Activated CD4-positive, alpha-beta T cell treated with anti-CD3 and anti-CD28 coated beads, Interleukin-2, amount 50 U/mL, for 24 hours (primary cell): ENCODE results near the gene SWAP70.

ENCODE experiments used
- DNase-seq, 2 donors: peaks; one replicate each; pipeline ENCODE4 v3.0.0-alpha.2; 2020; ENCODE audit warnings: low read depth in 1 of 2, low spot score in 1 of 2

SWAP70 gene

GRCh38 chr11:9748361-9748970 is 84.6 kb downstream of the SWAP70 start:
- DNase-seq, result peak in 1 of 2 donors; percentile 45

GRCh38 chr11:9750551-9750950 is 86.7 kb downstream of the SWAP70 start:
- DNase-seq, result no peak

GRCh38 chr11:9752091-9752490 is 88.2 kb downstream of the SWAP70 start:
- no peak for DNase-seq

GRCh38 chr11:9753021-9753420 is 89.1 kb downstream of the SWAP70 start:
- DNase-seq, result no peak

GRCh38 chr11:9754010-9754471 is 90.2 kb downstream of the SWAP70 start:
- DNase-seq, result no peak

GRCh38 chr11:9755561-9756185 is 91.8 kb downstream of the SWAP70 start:
- no peak for DNase-seq

GRCh38 chr11:9756461-9756860 is 92.6 kb downstream of the SWAP70 start:
- no peak for DNase-seq

- DNase-seq, result no peak
Measured at GRCh38 chr11:9756878-9757277, 93.0 kb downstream of the SWAP70 start.

GRCh38 chr11:9757809-9758636 is 94.1 kb downstream of the SWAP70 start:
- peak; percentile 86 to 88 for DNase-seq

- peak; percentile 37 to 51 for DNase-seq
Measured at GRCh38 chr11:9758637-9759518, 95.0 kb downstream of the SWAP70 start.

GRCh38 chr11:9759519-9760192 is 95.8 kb downstream of the SWAP70 start:
- DNase-seq, result peak; percentile 71 to 95

GRCh38 chr11:9760193-9760575 is 96.3 kb downstream of the SWAP70 start:
- no peak for DNase-seq

- DNase-seq, result no peak
Measured at GRCh38 chr11:9761441-9761945, 97.6 kb downstream of the SWAP70 start.

- no peak for DNase-seq
Measured at GRCh38 chr11:9762531-9762930, 98.7 kb downstream of the SWAP70 start.

GRCh38 chr11:9763301-9763700 is 99.4 kb downstream of the SWAP70 start:
- DNase-seq, result no peak

- DNase-seq, result no peak
Measured at GRCh38 chr11:9765320-9766101, 101.6 kb downstream of the SWAP70 start.

GRCh38 chr11:9769621-9770020 is 105.7 kb downstream of the SWAP70 start:
- no peak for DNase-seq

GRCh38 chr11:9771071-9771511 is 107.2 kb downstream of the SWAP70 start:
- DNase-seq, result no peak

- DNase-seq, result no peak
Measured at GRCh38 chr11:9772218-9772617, 108.3 kb downstream of the SWAP70 start.
